LNCAP (cell line): ENCODE measurements around the gene PDLIM7.

Experiments
- TF ChIP-seq, protein P1 (sequence below): fragments of 450-650 bp; IDR thresholded peaks from 2 replicates; pipeline ENCODE4 v1.5.1; 2017; ENCODE audit warnings: mild to moderate bottlenecking

PDLIM7 gene, protein sequence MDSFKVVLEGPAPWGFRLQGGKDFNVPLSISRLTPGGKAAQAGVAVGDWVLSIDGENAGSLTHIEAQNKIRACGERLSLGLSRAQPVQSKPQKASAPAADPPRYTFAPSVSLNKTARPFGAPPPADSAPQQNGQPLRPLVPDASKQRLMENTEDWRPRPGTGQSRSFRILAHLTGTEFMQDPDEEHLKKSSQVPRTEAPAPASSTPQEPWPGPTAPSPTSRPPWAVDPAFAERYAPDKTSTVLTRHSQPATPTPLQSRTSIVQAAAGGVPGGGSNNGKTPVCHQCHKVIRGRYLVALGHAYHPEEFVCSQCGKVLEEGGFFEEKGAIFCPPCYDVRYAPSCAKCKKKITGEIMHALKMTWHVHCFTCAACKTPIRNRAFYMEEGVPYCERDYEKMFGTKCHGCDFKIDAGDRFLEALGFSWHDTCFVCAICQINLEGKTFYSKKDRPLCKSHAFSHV

GRCh38 chr5:177497292-177498012, at the start of gene PDLIM7:
TSS of gene PDLIM7 (minus strand) at chr5:177497604. CDS start at chr5:177496512, 1,092 bp downstream.
- TF ChIP-seq, protein P1, sequence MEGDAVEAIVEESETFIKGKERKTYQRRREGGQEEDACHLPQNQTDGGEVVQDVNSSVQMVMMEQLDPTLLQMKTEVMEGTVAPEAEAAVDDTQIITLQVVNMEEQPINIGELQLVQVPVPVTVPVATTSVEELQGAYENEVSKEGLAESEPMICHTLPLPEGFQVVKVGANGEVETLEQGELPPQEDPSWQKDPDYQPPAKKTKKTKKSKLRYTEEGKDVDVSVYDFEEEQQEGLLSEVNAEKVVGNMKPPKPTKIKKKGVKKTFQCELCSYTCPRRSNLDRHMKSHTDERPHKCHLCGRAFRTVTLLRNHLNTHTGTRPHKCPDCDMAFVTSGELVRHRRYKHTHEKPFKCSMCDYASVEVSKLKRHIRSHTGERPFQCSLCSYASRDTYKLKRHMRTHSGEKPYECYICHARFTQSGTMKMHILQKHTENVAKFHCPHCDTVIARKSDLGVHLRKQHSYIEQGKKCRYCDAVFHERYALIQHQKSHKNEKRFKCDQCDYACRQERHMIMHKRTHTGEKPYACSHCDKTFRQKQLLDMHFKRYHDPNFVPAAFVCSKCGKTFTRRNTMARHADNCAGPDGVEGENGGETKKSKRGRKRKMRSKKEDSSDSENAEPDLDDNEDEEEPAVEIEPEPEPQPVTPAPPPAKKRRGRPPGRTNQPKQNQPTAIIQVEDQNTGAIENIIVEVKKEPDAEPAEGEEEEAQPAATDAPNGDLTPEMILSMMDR, result peak; percentile 16; the same call in 1 of the 2 replicates

GRCh38 chr5:177546258-177546741, 48.9 kb upstream of the PDLIM7 start:
- TF ChIP-seq, protein P1, result no peak

DNA sequence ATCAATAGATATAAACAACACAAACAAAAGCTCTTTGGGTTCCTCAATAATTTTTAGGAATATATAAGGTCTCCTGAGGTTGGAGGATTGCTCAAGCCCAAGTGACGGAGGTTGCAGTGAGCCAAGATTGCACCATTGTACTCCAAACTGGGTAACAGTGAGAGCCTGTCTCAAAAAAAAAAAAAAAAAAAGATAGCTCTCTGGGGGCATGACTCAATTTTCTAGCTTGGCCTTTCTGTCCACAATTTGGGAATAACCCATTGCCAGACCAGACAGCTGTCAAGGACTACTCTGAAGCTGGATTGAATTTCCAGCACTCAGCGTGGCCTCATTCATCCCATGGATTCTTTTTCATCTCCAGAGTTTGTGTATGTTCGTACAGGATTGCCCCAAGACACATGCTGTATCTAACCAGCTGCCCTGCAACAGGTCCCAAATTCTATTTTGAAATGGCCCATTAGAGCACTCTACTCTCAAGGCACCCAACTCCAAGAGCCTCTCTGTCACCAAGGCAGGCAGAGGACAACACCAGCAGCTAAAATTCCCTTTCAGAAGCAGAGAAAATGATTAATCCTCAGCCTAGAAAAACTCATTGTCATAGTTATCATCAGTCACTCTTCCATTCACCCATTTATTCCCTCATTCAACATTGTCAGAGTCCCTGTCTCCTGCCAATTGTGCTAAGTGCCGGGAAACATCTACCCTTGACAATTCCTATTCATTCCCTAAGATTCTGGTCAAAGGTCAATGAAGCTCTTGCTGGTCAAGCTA, 48.3 kb upstream of the PDLIM7 start:
- TF ChIP-seq, protein P1, result no peak

DNA sequence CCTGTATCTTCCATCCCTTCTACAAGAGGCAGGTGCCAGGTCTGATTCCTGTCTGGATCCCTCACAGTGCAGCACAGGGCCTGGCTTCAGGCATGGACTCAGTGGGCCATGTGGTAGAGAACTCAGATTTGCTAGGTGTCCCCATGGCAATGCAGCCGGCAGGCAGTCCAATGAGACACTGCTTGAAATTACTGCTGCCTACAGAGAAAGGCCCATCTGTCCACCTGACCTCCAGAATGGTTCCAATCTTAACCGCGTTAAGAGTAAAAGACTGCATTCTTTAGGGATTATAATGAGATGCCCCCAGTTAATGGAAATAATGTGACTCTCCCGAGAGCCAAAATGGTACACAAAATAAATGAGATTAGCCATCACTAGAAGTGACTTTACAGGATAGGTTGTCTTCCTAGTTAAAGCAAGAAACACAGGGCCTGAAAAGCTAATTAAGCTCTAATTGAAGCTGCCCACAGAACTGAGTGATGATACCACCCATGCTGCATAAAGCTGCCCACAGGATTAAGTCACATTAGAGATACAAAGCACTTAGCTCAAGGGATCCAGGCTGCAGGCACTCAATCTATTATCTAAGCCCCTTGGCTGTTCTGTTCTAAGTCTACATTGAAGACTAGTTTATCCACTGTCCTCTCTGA, 45.5 kb upstream of the PDLIM7 start:
- TF ChIP-seq, protein P1, result no peak

GRCh38 chr5:177540438-177540837, 43.0 kb upstream of the PDLIM7 start:
- TF ChIP-seq, protein P1, result no peak

DNA sequence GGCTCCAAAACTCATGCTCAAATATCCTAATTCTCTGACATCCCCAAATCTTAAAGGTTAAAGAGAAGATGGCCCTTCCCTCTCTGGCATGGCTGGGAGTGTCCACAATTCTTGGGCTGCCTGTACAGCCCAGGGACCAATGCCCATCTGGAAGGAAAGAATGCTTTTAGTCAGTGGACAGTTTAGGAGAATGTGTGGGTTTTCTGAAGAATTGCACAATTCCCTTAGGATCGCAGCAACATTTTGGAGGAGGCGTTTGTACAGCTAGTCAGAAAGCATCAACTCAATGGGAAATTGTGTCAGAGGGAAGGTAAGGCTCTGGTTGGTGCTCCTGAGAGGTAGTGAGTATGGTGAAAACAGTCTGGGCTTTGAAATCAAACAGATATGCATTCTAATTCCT, 42.0 kb upstream of the PDLIM7 start:
- TF ChIP-seq, protein P1, result no peak

GRCh38 chr5:177538876-177539275, 41.5 kb upstream of the PDLIM7 start:
- TF ChIP-seq, protein P1, result no peak
